WTC11 (cell line): Measurements from ENCODE around the gene PDZK1. TPM values are rescaled to one million over a fixed set of nuclear protein-coding genes. Genes with fewer than 3 reads are reported as not detected.
A peak's percentile ranks its signal among the peaks of the same experiment; 100 is the strongest.

ENCODE experiments used
- ATAC-seq: fragments of 200-7000 bp; cut with Tn5 transposase; 2 replicates; pipeline ENCODE4 v1.10.0; 2021; ENCODE audit warnings: mild to moderate bottlenecking, moderate library complexity
- Bru-seq: library from RNA; stranded (reverse); fragments of 400-500 nt; gene quantifications from one replicate; lab custom pipeline; 2021; lab: Mats Ljungman, UMichigan
- CTCF ChIA-PET: fragments of 300-600 bp; sonication (Branson Sonifier 250); formaldehyde crosslinking; loops from one replicate; lab custom pipeline; 2021; ENCODE audit warnings: antibody characterized with exemption; lab: Charles Lee
- POLR2A ChIA-PET: fragments of 350-600 bp; sonication (Branson Sonifier 250); formaldehyde crosslinking; loops from one replicate; lab custom pipeline; 2021; ENCODE audit warnings: antibody characterized with exemption; lab: Charles Lee
- DNase-seq: peaks from one replicate; pipeline ENCODE4 v3.0.0; 2021; ENCODE audit warnings: low spot score
- H3K27ac Mint-ChIP-seq: 2 replicates; pipeline ENCODE4 v1.8.0; 2021; ENCODE audit warnings: mixed read lengths
- H3K27me3 Mint-ChIP-seq: 2 replicates; pipeline ENCODE4 v1.8.0; 2021; ENCODE audit warnings: low read depth, mild to moderate bottlenecking, moderate library complexity, mixed read lengths
- H3K36me3 Mint-ChIP-seq: 2 replicates; pipeline ENCODE4 v1.8.0; 2021; ENCODE audit warnings: mixed read lengths
- H3K4me1 Mint-ChIP-seq: 2 replicates; pipeline ENCODE4 v1.8.0; 2022; ENCODE audit warnings: mixed read lengths
- H3K4me3 Mint-ChIP-seq: 2 replicates; pipeline ENCODE4 v1.8.0; 2021; ENCODE audit warnings: mild to moderate bottlenecking, moderate library complexity, mixed read lengths
- H3K9me3 Mint-ChIP-seq: 2 replicates; pipeline ENCODE4 v1.8.0; 2021; ENCODE audit warnings: mixed read lengths
- ATF1 ChIP-seq: sonication (generic); formaldehyde crosslinking; IDR thresholded peaks from 2 replicates; pipeline ENCODE4 v1.8.1; 2023; ENCODE audit warnings: mild to moderate bottlenecking, moderate library complexity, missing genetic modification reagents
- CBFB ChIP-seq: sonication (generic); formaldehyde crosslinking; IDR thresholded peaks from 2 replicates; pipeline ENCODE4 v1.8.1; 2022; ENCODE audit warnings: mild to moderate bottlenecking, low read depth, missing genetic modification reagents
- CDX4 ChIP-seq: fragments of 250-450 bp; sonication (Bioruptor Pico); IDR thresholded peaks from 2 replicates; pipeline ENCODE4 v1.9.0; 2021; ENCODE audit warnings: moderate library complexity, mild to moderate bottlenecking, inconsistent platforms, borderline replicate concordance
- EMX1 ChIP-seq: fragments of 250-450 bp; sonication (Bioruptor Pico); IDR thresholded peaks from 2 replicates; pipeline ENCODE4 v1.8.0; 2021; ENCODE audit warnings: mild to moderate bottlenecking
- ERG ChIP-seq: fragments of 250-450 bp; sonication (Bioruptor Pico); IDR thresholded peaks from 2 replicates; pipeline ENCODE4 v1.8.0; 2021; ENCODE audit warnings: mild to moderate bottlenecking
- GABPB1 ChIP-seq: sonication (generic); formaldehyde crosslinking; IDR thresholded peaks from 2 replicates; pipeline ENCODE4 v1.8.1; 2023; ENCODE audit warnings: mild to moderate bottlenecking, missing genetic modification reagents
- HMGXB4 ChIP-seq: sonication (generic); formaldehyde crosslinking; IDR thresholded peaks from 2 replicates; pipeline ENCODE4 v1.8.1; 2023; ENCODE audit warnings: mild to moderate bottlenecking, moderate library complexity, missing genetic modification reagents
- NR1H2 ChIP-seq: sonication (generic); formaldehyde crosslinking; IDR thresholded peaks from 2 replicates; pipeline ENCODE4 v1.9.0; 2021; ENCODE audit warnings: mild to moderate bottlenecking, moderate library complexity, missing genetic modification reagents
- NR3C1 ChIP-seq: sonication (generic); formaldehyde crosslinking; conservative IDR thresholded peaks from 2 replicates; pipeline ENCODE4 v1.8.1; 2023; ENCODE audit warnings: low read depth, mild to moderate bottlenecking, missing genetic modification reagents
- PREB ChIP-seq: sonication (generic); formaldehyde crosslinking; IDR thresholded peaks from 2 replicates; pipeline ENCODE4 v1.8.1; 2022; ENCODE audit warnings: mild to moderate bottlenecking, missing genetic modification reagents, moderate library complexity, borderline replicate concordance
- RELA ChIP-seq: sonication (generic); formaldehyde crosslinking; IDR thresholded peaks from 2 replicates; pipeline ENCODE4 v1.8.1; 2022; ENCODE audit warnings: missing genetic modification reagents, mild to moderate bottlenecking, borderline replicate concordance
- TEAD4 ChIP-seq: sonication (generic); formaldehyde crosslinking; IDR thresholded peaks from 2 replicates; pipeline ENCODE4 v1.8.0; 2022; ENCODE audit warnings: mild to moderate bottlenecking, missing genetic modification reagents
- TP53 ChIP-seq: sonication (generic); formaldehyde crosslinking; IDR thresholded peaks from 2 replicates; pipeline ENCODE4 v1.8.1; 2023; ENCODE audit warnings: mild to moderate bottlenecking, missing genetic modification reagents
- ZBTB21 ChIP-seq: sonication (generic); formaldehyde crosslinking; IDR thresholded peaks from 2 replicates; pipeline ENCODE4 v1.8.1; 2023; ENCODE audit warnings: mild to moderate bottlenecking, missing genetic modification reagents, borderline replicate concordance
- ZMAT4 ChIP-seq: fragments of 250-450 bp; sonication (Bioruptor Pico); IDR thresholded peaks from 2 replicates; pipeline ENCODE4 v1.9.0; 2021; ENCODE audit warnings: mild to moderate bottlenecking
- ZNF219 ChIP-seq: sonication (generic); formaldehyde crosslinking; IDR thresholded peaks from 2 replicates; pipeline ENCODE4 v1.8.0; 2023; ENCODE audit warnings: missing genetic modification reagents, mild to moderate bottlenecking, borderline replicate concordance
- ZNF232 ChIP-seq: sonication (generic); formaldehyde crosslinking; IDR thresholded peaks from 2 replicates; pipeline ENCODE4 v1.8.0; 2022; ENCODE audit warnings: mild to moderate bottlenecking, missing genetic modification reagents
- ZNF263 ChIP-seq: sonication (generic); formaldehyde crosslinking; IDR thresholded peaks from 2 replicates; pipeline ENCODE4 v1.8.1; 2022; ENCODE audit warnings: low read depth, mild to moderate bottlenecking, moderate library complexity, missing genetic modification reagents
- ZNF281 ChIP-seq: sonication (generic); formaldehyde crosslinking; IDR thresholded peaks from 2 replicates; pipeline ENCODE4 v1.8.0; 2023; ENCODE audit warnings: mild to moderate bottlenecking, missing genetic modification reagents
- ZNF423 ChIP-seq: fragments of 250-450 bp; sonication (Bioruptor Pico); IDR thresholded peaks from 2 replicates; pipeline ENCODE4 v2.1.2; 2022; ENCODE audit warnings: mild to moderate bottlenecking, moderate library complexity
- ZNF671 ChIP-seq: fragments of 250-450 bp; sonication (Bioruptor Pico); IDR thresholded peaks from 2 replicates; pipeline ENCODE4 v1.8.0; 2021; ENCODE audit warnings: mild to moderate bottlenecking
- long read RNA-seq, 3 experiments: library from RNA in 1 of 3; library from capped mRNA in 1 of 3; library from polyadenylated mRNA in 1 of 3; unstranded in 2 of 3; stranded (forward) in 1 of 3; transcript quantifications; one replicate each; pipeline ENCODE4 v2.0.0, GENCODE V29; 2021
- total RNA-seq: library from RNA; stranded (reverse); gene quantifications from 3 replicates; pipeline ENCODE4 v1.2.3, GENCODE V29; 2021

PDZK1 gene
- total RNA-seq (0.57 to 0.77 TPM (median 0.57 TPM) in 3 replicates), Bru-seq, nascent RNA (percentile 10 among the genes with signal in this experiment)
- long read RNA-seq, experiment 1, partial matches to known transcripts = 0 of 1 reads
- long read RNA-seq, experiment 1, other reads (novel, unspliced or antisense) = 1 of 1 reads
- long read RNA-seq, experiment 2 = 0 reads
- long read RNA-seq, experiment 3 = 0 reads

GRCh38 chr1:145707183-145707867 is at the start of gene PDZK1:
TSS of gene PDZK1 (minus strand) at chr1:145707368. CDS start at chr1:145688021, 19,347 bp downstream.
- no peak within 1 kb of the TSS for H3K4me3 Mint-ChIP-seq
- CTCF ChIA-PET = interaction anchor here (0.7 to 0.9 kb wide), 2 partner anchors 14 to 138 kb away, joined by 3 to 5 read pairs; partner anchors contain the start of gene NUDT17

GRCh38 chr1:145751491-145752037 is 44.4 kb upstream of the PDZK1 start:
- no peaks in the 10 kb centered on the region for H3K4me1 Mint-ChIP-seq
- H3K36me3 Mint-ChIP-seq = peaks cover 5% of the 10 kb centered on the region; the same call in 1 of the 2 replicates
- no peaks in the 10 kb centered on the region for H3K27me3 Mint-ChIP-seq
- no peaks in the 10 kb centered on the region for H3K9me3 Mint-ChIP-seq
- H3K27ac Mint-ChIP-seq = no peak overlapping the region
- TF ChIP-seq ZBTB21 (CRISPR knock-in tag) (no peak), EMX1 (CRISPR knock-in tag) (no peak), ZNF219 (CRISPR knock-in tag) (no peak), CBFB (no peak), HMGXB4 (CRISPR knock-in tag) (no peak), ZNF423 (CRISPR knock-in tag) (no peak), TEAD4 (CRISPR knock-in tag) (no peak), TP53 (no peak)
- TF ChIP-seq, all 79 proteins: peak for 0
- ChIA-PET POLR2A (no interaction called here), CTCF (no interaction called here)
- no peak for DNase-seq
- no peak for ATAC-seq
- no peak overlapping the region for H3K4me3 Mint-ChIP-seq

More at GRCh38 chr1:145707183-145707867, at the start of gene PDZK1:
- DNase-seq (peak; percentile 19), ATAC-seq (peak; percentile 77)
- H3K9me3 Mint-ChIP-seq = peaks cover 4% of the 10 kb centered on the region; the same call in 1 of the 2 replicates
- no peak for TF ChIP-seq ZNF232 (CRISPR knock-in tag)
- no peak for TF ChIP-seq CDX4
- peak; percentile 32; the same call in 1 of the 2 replicates for TF ChIP-seq ZNF423 (CRISPR knock-in tag)
- POLR2A ChIA-PET = no interaction called here
- H3K36me3 Mint-ChIP-seq = no peaks in the 10 kb centered on the region
- H3K4me1 Mint-ChIP-seq = peaks cover 16% of the 10 kb centered on the region
- no peak within 1 kb of the TSS for H3K27ac Mint-ChIP-seq
- H3K27me3 Mint-ChIP-seq = no peaks in the 10 kb centered on the region; the same call in 1 of the 2 replicates

GRCh38 chr1:145750426-145750825 is 43.3 kb upstream of the PDZK1 start:
- TF ChIP-seq NR1H2 (no peak), ATF1 (CRISPR knock-in tag) (no peak), ZNF263 (CRISPR knock-in tag) (no peak), PREB (CRISPR knock-in tag) (no peak), ERG (CRISPR knock-in tag) (no peak), NR3C1 (CRISPR knock-in tag) (no peak), RELA (CRISPR knock-in tag) (no peak), GABPB1 (CRISPR knock-in tag) (no peak), ZMAT4 (CRISPR knock-in tag) (no peak), ZNF671 (no peak), ZNF281 (no peak), CBFB (no peak)
- Mint-ChIP-seq H3K27me3 (no peaks in the 10 kb centered on the region), H3K4me1 (no peaks in the 10 kb centered on the region), H3K36me3 (peaks cover 5% of the 10 kb centered on the region; the same call in 1 of the 2 replicates), H3K27ac (no peak overlapping the region), H3K9me3 (no peaks in the 10 kb centered on the region), H3K4me3 (no peak overlapping the region)
- CTCF ChIA-PET = no interaction called here
- no peak for DNase-seq
- ATAC-seq = no peak
- POLR2A ChIA-PET = no interaction called here
